Measurements from ENCODE around the gene KIAA1210. TPM values are rescaled to one million over a fixed set of nuclear protein-coding genes. Genes with fewer than 3 reads are reported as not detected.

The KIAA1210 gene
- total RNA-seq, 1 experiment from 2014 or later: not detected

GRCh38 chrX:119147486-119147885 lies 19.9 kb upstream of the KIAA1210 start:
- no peak overlapping the region for H3K4me3 ChIP-seq (ENCODE audit: low read depth, low read length, poor library complexity, severe bottlenecking)
- no TSS peak for BruUV-seq (replicated peaks)
- ChIA-PET POLR2A (ENCODE audit: low non-redundant PET) (no interaction called here), CTCF (no interaction called here)
- H3K27me3 ChIP-seq (replicated peaks; ENCODE audit: insufficient read depth, low read depth, low read length, poor library complexity): no peaks in the 10 kb centered on the region
- H3K4me1 ChIP-seq (ENCODE audit: insufficient read depth, low read length, poor library complexity, severe bottlenecking): no peaks in the 10 kb centered on the region
- H3K27ac ChIP-seq (ENCODE audit: low read depth, low read length, poor library complexity, severe bottlenecking): no peak overlapping the region
- H3K9me3 ChIP-seq (ENCODE audit: low read depth, low read length, poor library complexity, severe bottlenecking): no peaks in the 10 kb centered on the region
- TF ChIP-seq EZH2 (IDR thresholded peaks at IDR 0.05; ENCODE audit: borderline replicate concordance, low read depth, low read length, poor library complexity, severe bottlenecking): no peak
- no peaks in the 10 kb centered on the region for H3K36me3 ChIP-seq (ENCODE audit: insufficient read depth, low read length, poor library complexity, severe bottlenecking)
- intact Hi-C loops (cut with micrococcal nuclease; ENCODE audit: unreplicated experiment): loop anchor here (10.0 kb wide), 1 partner anchor 67 kb away; no protein-coding TSS in a partner anchor
- no peak for DNase-seq (ENCODE audit: low spot score)

GRCh38 chrX:119145241-119145653 lies 17.6 kb upstream of the KIAA1210 start:
- BruUV-seq (replicated peaks): no TSS peak
- Histone ChIP-seq H3K27me3 (replicated peaks; ENCODE audit: insufficient read depth, low read depth, low read length, poor library complexity) (no peaks in the 10 kb centered on the region), H3K9me3 (ENCODE audit: low read depth, low read length, poor library complexity, severe bottlenecking) (no peaks in the 10 kb centered on the region), H3K36me3 (ENCODE audit: insufficient read depth, low read length, poor library complexity, severe bottlenecking) (no peaks in the 10 kb centered on the region), H3K27ac (ENCODE audit: low read depth, low read length, poor library complexity, severe bottlenecking) (no peak overlapping the region), H3K4me3 (ENCODE audit: low read depth, low read length, poor library complexity, severe bottlenecking) (no peak overlapping the region), H3K4me1 (ENCODE audit: insufficient read depth, low read length, poor library complexity, severe bottlenecking) (no peaks in the 10 kb centered on the region)
- CTCF ChIA-PET: no interaction called here
- intact Hi-C loops (cut with micrococcal nuclease; ENCODE audit: unreplicated experiment): loop anchor here (10.0 kb wide), 1 partner anchor 70 kb away; no protein-coding TSS in a partner anchor
- TF ChIP-seq CTCF (conservative IDR thresholded peaks at IDR 0.05; ENCODE audit: low read depth, low read length) (peak; percentile 41; the same call in 1 of the 2 replicates), EZH2 (IDR thresholded peaks at IDR 0.05; ENCODE audit: borderline replicate concordance, low read depth, low read length, poor library complexity, severe bottlenecking) (no peak)
- DNase-seq (ENCODE audit: low spot score): peak; percentile 21
- POLR2A ChIA-PET (ENCODE audit: low non-redundant PET): no interaction called here

- no peaks in the 10 kb centered on the region for H3K4me1 ChIP-seq (ENCODE audit: insufficient read depth, low read length, poor library complexity, severe bottlenecking)
- ChIA-PET POLR2A (ENCODE audit: low non-redundant PET) (no interaction called here), CTCF (no interaction called here)
- H3K4me3 ChIP-seq (ENCODE audit: low read depth, low read length, poor library complexity, severe bottlenecking): no peak overlapping the region
- no peaks in the 10 kb centered on the region for H3K9me3 ChIP-seq (ENCODE audit: low read depth, low read length, poor library complexity, severe bottlenecking)
- TF ChIP-seq CTCF (conservative IDR thresholded peaks at IDR 0.05; ENCODE audit: low read depth, low read length): no peak
- no peak for TF ChIP-seq EZH2 (IDR thresholded peaks at IDR 0.05; ENCODE audit: borderline replicate concordance, low read depth, low read length, poor library complexity, severe bottlenecking)
- no TSS peak for BruUV-seq (replicated peaks)
- H3K27ac ChIP-seq (ENCODE audit: low read depth, low read length, poor library complexity, severe bottlenecking): no peak overlapping the region
- H3K27me3 ChIP-seq (replicated peaks; ENCODE audit: insufficient read depth, low read depth, low read length, poor library complexity): no peaks in the 10 kb centered on the region
- DNase-seq (ENCODE audit: low spot score): no peak
- no peaks in the 10 kb centered on the region for H3K36me3 ChIP-seq (ENCODE audit: insufficient read depth, low read length, poor library complexity, severe bottlenecking)
- intact Hi-C loops (cut with micrococcal nuclease; ENCODE audit: unreplicated experiment): no loop called here
Observed at GRCh38 chrX:119134466-119134865, 6.9 kb upstream of the KIAA1210 start.

GRCh38 chrX:119132961-119133360 lies 5.3 kb upstream of the KIAA1210 start:
- Histone ChIP-seq H3K27ac (ENCODE audit: low read depth, low read length, poor library complexity, severe bottlenecking) (no peak overlapping the region), H3K36me3 (ENCODE audit: insufficient read depth, low read length, poor library complexity, severe bottlenecking) (no peaks in the 10 kb centered on the region), H3K9me3 (ENCODE audit: low read depth, low read length, poor library complexity, severe bottlenecking) (no peaks in the 10 kb centered on the region), H3K27me3 (replicated peaks; ENCODE audit: insufficient read depth, low read depth, low read length, poor library complexity) (no peaks in the 10 kb centered on the region), H3K4me3 (ENCODE audit: low read depth, low read length, poor library complexity, severe bottlenecking) (no peak overlapping the region), H3K4me1 (ENCODE audit: insufficient read depth, low read length, poor library complexity, severe bottlenecking) (no peaks in the 10 kb centered on the region)
- no TSS peak for BruUV-seq (replicated peaks)
- DNase-seq (ENCODE audit: low spot score): no peak
- intact Hi-C loops (cut with micrococcal nuclease; ENCODE audit: unreplicated experiment): no loop called here
- CTCF ChIA-PET: no interaction called here
- TF ChIP-seq EZH2 (IDR thresholded peaks at IDR 0.05; ENCODE audit: borderline replicate concordance, low read depth, low read length, poor library complexity, severe bottlenecking): no peak
- no peak for TF ChIP-seq CTCF (conservative IDR thresholded peaks at IDR 0.05; ENCODE audit: low read depth, low read length)
- POLR2A ChIA-PET (ENCODE audit: low non-redundant PET): no interaction called here

Measured in A673 (cell line).